ENCODE measurements around the gene STARD3NL. TPM values are rescaled to one million over a fixed set of nuclear protein-coding genes. Genes with fewer than 3 reads are reported as not detected.

The STARD3NL gene, protein sequence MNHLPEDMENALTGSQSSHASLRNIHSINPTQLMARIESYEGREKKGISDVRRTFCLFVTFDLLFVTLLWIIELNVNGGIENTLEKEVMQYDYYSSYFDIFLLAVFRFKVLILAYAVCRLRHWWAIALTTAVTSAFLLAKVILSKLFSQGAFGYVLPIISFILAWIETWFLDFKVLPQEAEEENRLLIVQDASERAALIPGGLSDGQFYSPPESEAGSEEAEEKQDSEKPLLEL
- total RNA-seq (41.0 TPM), polyA plus RNA-seq (ENCODE audit: insufficient read depth, low read depth, low replicate concordance) (47.9 TPM)
- long read RNA-seq, donor 1, transcript STARD3NL-201 (9 exons, 1,728 nt), result major isoform, 11 of 26 reads
- long read RNA-seq, donor 1, partial matches to known transcripts, result 14 of 26 reads
- long read RNA-seq, donor 1, other reads (novel, unspliced or antisense), result 0 of 26 reads
- long read RNA-seq, donor 2, transcript STARD3NL-201 (9 exons, 1,728 nt), result major isoform, 22 of 27 reads
- long read RNA-seq, donor 2, partial matches to known transcripts, result 0 of 27 reads
- long read RNA-seq, donor 2, other reads (novel, unspliced or antisense), result 0 of 27 reads
- long read RNA-seq, donor 3, transcript STARD3NL-201 (9 exons, 1,728 nt), result major isoform, 25 of 27 reads
- long read RNA-seq, donor 3, partial matches to known transcripts, result 0 of 27 reads
- long read RNA-seq, donor 3, other reads (novel, unspliced or antisense), result 0 of 27 reads
- long read RNA-seq, donor 4, transcript STARD3NL-201 (9 exons, 1,728 nt), result major isoform, 17 of 26 reads
- long read RNA-seq, donor 4, partial matches to known transcripts, result 5 of 26 reads
- long read RNA-seq, donor 4, other reads (novel, unspliced or antisense), result 0 of 26 reads
- long read RNA-seq, donor 5, partial matches to known transcripts, result 0 of 4 reads
- long read RNA-seq, donor 5, other reads (novel, unspliced or antisense), result 0 of 4 reads
- long read RNA-seq, donor 6, transcript STARD3NL-201 (9 exons, 1,728 nt), result major isoform, 28 of 47 reads
- long read RNA-seq, donor 6, partial matches to known transcripts, result 16 of 47 reads
- long read RNA-seq, donor 6, other reads (novel, unspliced or antisense), result 0 of 47 reads
- long read RNA-seq, donor 7, transcript STARD3NL-201 (9 exons, 1,728 nt), result major isoform, 35 of 58 reads
- long read RNA-seq, donor 7, partial matches to known transcripts, result 2 of 58 reads
- long read RNA-seq, donor 7, other reads (novel, unspliced or antisense), result 15 of 58 reads
- long read RNA-seq, donor 8, transcript STARD3NL-201 (9 exons, 1,728 nt), result major isoform, 22 of 53 reads
- long read RNA-seq, donor 8, partial matches to known transcripts, result 28 of 53 reads
- long read RNA-seq, donor 8, other reads (novel, unspliced or antisense), result 0 of 53 reads
- long read RNA-seq, donor 9, transcript STARD3NL-201 (9 exons, 1,728 nt), result major isoform, 9 of 11 reads
- long read RNA-seq, donor 9, partial matches to known transcripts, result 0 of 11 reads
- long read RNA-seq, donor 9, other reads (novel, unspliced or antisense), result 0 of 11 reads
- long read RNA-seq, donor 10, transcript STARD3NL-204 (8 exons, 1,341 nt), result minor isoform, 6 of 46 reads
- long read RNA-seq, donor 10, transcript STARD3NL-201 (9 exons, 1,728 nt), result major isoform, 19 of 46 reads
- long read RNA-seq, donor 10, partial matches to known transcripts, result 21 of 46 reads
- long read RNA-seq, donor 10, other reads (novel, unspliced or antisense), result 0 of 46 reads

DNA sequence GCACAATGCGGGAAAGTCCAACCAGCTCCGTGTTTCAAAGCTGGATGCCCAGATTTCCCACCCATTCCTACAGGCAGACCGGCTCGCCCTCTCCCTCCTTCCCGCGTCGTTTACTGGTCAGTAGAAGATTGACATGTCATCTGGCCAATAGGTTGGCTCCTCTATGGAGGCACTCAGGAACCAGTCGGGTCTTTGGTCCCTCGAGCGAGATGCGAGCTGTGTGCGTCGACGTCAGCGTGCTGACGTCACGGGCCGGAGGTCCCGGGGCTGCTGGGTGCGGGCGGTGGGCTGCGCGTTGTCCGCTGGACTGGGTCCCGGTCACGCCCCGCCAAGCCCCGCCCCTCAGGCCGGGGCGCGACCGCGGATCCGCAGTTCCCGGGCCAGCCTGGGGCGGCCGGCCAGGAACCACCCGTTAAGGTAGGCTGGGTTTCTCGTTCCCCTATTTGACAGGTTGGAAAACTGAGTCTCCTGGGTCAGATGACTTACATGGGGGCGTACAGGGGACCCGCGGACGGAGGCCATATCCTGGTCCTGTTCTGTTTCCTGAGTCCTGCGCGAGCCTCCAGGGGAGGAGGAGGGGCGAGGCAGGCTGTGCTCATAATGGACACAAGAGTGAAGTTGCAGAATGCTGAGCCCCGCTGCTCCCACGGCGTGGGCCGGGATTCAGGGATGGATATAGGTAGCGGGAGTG, at the start of gene STARD3NL:
Gene STARD3NL (plus strand): TSS at position 242 of the 691 bp plus-strand sequence. CDS start 29,260 bp downstream, outside the sequence.
- peak within 1 kb of the TSS; percentile 90 to 96 (median 94) for H3K4me3 ChIP-seq (ENCODE audit: low read length in 3 of 3)
- H3K9me3 ChIP-seq (ENCODE audit: control insufficient read depth in 2 of 3, insufficient read depth in 1 of 3, low read length in 3 of 3), result no peaks in the 10 kb centered on the region
- DNase-seq, result peak; percentile 98 to 100 (median 99)
- no peaks in the 10 kb centered on the region for H3K27me3 ChIP-seq (ENCODE audit: control insufficient read depth, insufficient read depth, low read length)
- intact Hi-C loops (cut with DNase I), result no loop called here
- peaks cover 0 to 13% (median 8%) of the 10 kb centered on the region in 3 donors for H3K4me1 ChIP-seq (ENCODE audit: control insufficient read depth in 2 of 3, insufficient read depth in 2 of 3, low read depth in 1 of 3, low read length in 3 of 3)
- H3K36me3 ChIP-seq (ENCODE audit: control insufficient read depth in 2 of 3, insufficient read depth in 3 of 3, low read length in 3 of 3), result no peaks in the 10 kb centered on the region
- H3K27ac ChIP-seq (ENCODE audit: low read depth in 2 of 2, low read length in 2 of 2), result peak within 1 kb of the TSS; percentile 77 to 91
- TF ChIP-seq, protein P1, sequence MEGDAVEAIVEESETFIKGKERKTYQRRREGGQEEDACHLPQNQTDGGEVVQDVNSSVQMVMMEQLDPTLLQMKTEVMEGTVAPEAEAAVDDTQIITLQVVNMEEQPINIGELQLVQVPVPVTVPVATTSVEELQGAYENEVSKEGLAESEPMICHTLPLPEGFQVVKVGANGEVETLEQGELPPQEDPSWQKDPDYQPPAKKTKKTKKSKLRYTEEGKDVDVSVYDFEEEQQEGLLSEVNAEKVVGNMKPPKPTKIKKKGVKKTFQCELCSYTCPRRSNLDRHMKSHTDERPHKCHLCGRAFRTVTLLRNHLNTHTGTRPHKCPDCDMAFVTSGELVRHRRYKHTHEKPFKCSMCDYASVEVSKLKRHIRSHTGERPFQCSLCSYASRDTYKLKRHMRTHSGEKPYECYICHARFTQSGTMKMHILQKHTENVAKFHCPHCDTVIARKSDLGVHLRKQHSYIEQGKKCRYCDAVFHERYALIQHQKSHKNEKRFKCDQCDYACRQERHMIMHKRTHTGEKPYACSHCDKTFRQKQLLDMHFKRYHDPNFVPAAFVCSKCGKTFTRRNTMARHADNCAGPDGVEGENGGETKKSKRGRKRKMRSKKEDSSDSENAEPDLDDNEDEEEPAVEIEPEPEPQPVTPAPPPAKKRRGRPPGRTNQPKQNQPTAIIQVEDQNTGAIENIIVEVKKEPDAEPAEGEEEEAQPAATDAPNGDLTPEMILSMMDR (IDR thresholded peaks at IDR 0.05; ENCODE audit: borderline replicate concordance, extremely low read depth, insufficient read depth), result no peak
- peak within 1 kb of the TSS; percentile 78 to 89 (median 80) for H3K9ac ChIP-seq (ENCODE audit: low read length in 3 of 3)
- peak; percentile 93 for FAIRE-seq

DNA sequence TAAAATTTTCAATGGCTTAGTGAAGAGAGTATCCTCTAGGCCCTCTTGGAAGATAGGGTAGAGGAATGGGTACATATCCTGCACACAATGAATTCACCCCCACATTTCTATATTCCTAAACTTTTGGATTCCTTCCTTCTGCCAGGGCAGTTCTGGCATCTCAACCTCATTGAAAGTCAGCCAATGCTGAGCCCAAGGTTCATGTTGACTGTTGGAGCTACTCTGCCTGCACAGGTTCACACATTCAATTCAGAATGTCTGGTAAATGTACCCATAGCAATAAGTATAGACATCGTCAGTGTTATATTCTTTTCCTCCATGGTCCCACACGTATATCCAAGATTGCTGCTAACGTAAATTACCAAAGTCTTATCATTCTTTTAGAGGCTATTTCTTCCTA, 48.9 kb upstream of the STARD3NL start:
- H3K9me3 ChIP-seq (ENCODE audit: control insufficient read depth in 2 of 3, insufficient read depth in 1 of 3, low read length in 3 of 3), result no peaks in the 10 kb centered on the region
- no peak overlapping the region for H3K4me3 ChIP-seq (ENCODE audit: low read length in 3 of 3)
- intact Hi-C loops (cut with DNase I), result no loop called here
- H3K36me3 ChIP-seq (ENCODE audit: control insufficient read depth in 2 of 3, insufficient read depth in 3 of 3, low read length in 3 of 3), result no peaks in the 10 kb centered on the region
- H3K9ac ChIP-seq (ENCODE audit: low read length in 3 of 3), result no peak overlapping the region
- FAIRE-seq (no peak), DNase-seq (no peak)
- no peaks in the 10 kb centered on the region for H3K27me3 ChIP-seq (ENCODE audit: control insufficient read depth, insufficient read depth, low read length)
- TF ChIP-seq, protein P1 (IDR thresholded peaks at IDR 0.05; ENCODE audit: borderline replicate concordance, extremely low read depth, insufficient read depth), result no peak
- H3K27ac ChIP-seq (ENCODE audit: low read depth in 2 of 2, low read length in 2 of 2), result no peak overlapping the region
- no peaks in the 10 kb centered on the region for H3K4me1 ChIP-seq (ENCODE audit: control insufficient read depth in 2 of 3, insufficient read depth in 2 of 3, low read depth in 1 of 3, low read length in 3 of 3)

DNA sequence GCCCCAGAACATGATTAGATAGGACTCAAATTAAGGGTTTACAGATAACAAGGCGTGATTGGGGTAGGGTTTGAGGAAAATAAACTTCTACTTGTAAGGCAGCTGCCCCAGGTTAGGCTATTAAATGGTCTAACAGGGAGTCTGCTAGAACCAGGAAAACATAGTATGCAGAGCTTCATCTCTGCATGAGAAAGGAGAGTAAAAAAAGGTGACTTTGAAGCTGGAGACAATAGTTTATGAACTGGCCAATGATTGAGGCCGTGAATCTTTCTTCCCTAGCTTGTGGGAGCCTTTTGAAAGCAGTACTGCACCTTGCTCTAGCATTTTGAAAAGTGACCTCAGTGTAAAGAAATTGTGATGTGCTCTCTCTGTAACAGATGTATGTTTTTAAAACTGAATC, 48.5 kb upstream of the STARD3NL start:
- Histone ChIP-seq H3K4me3 (ENCODE audit: low read length in 3 of 3) (no peak overlapping the region), H3K9ac (ENCODE audit: low read length in 3 of 3) (no peak overlapping the region), H3K27ac (ENCODE audit: low read depth in 2 of 2, low read length in 2 of 2) (no peak overlapping the region), H3K27me3 (ENCODE audit: control insufficient read depth, insufficient read depth, low read length) (no peaks in the 10 kb centered on the region), H3K9me3 (ENCODE audit: control insufficient read depth in 2 of 3, insufficient read depth in 1 of 3, low read length in 3 of 3) (no peaks in the 10 kb centered on the region), H3K4me1 (ENCODE audit: control insufficient read depth in 2 of 3, insufficient read depth in 2 of 3, low read depth in 1 of 3, low read length in 3 of 3) (no peaks in the 10 kb centered on the region), H3K36me3 (ENCODE audit: control insufficient read depth in 2 of 3, insufficient read depth in 3 of 3, low read length in 3 of 3) (no peaks in the 10 kb centered on the region)
- intact Hi-C loops (cut with DNase I), result no loop called here
- TF ChIP-seq, protein P1 (IDR thresholded peaks at IDR 0.05; ENCODE audit: borderline replicate concordance, extremely low read depth, insufficient read depth), result no peak
- DNase-seq, result no peak
- no peak for FAIRE-seq
